Measurements from ENCODE around the gene FAF2. TPM values are rescaled to one million over a fixed set of nuclear protein-coding genes. Genes with fewer than 3 reads are reported as not detected.

FAF2 gene
- total and polyA plus RNA-seq, 12 donors, result 21.2 to 68.2 (median 40.6) TPM

- H3K4me1 ChIP-seq (replicated peaks in 1 of 2), result peaks cover 28 to 44% of the 10 kb centered on the region in 2 donors
- intact Hi-C loops (cut with DNase I), result loop anchor here in 1 of 2 donors (5.0 kb wide), 1 partner anchor 120 kb away; the partner anchor contains the start of gene RNF44
- H3K27me3 ChIP-seq, result no peaks in the 10 kb centered on the region
- DNase-seq, result no peak
- H3K27ac ChIP-seq, result peak overlapping the region in 3 of 5 donors; percentile 94 to 99 (median 94)
- no peaks in the 10 kb centered on the region for H3K9me3 ChIP-seq (replicated peaks in 1 of 3)
- 82 to 87% (median 85%) methylated on average over 11 of the region's 11 CpGs for WGBS, 4 donors
- H3K4me3 ChIP-seq, result peak overlapping the region in 1 of 4 donors; percentile 97
- no peak for TF ChIP-seq POLR2A (IDR thresholded peaks at IDR 0.05)
- no peak for TF ChIP-seq CTCF (IDR thresholded peaks at IDR 0.05)
- H3K36me3 ChIP-seq (replicated peaks in 1 of 2), result no peaks in the 10 kb centered on the region
These were observed 31.2 kb upstream of the FAF2 start for GRCh38 chr5:176416965-176417364.

GRCh38 chr5:176418251-176418650 is 29.9 kb upstream of the FAF2 start:
- H3K9me3 ChIP-seq (replicated peaks in 1 of 3), result no peaks in the 10 kb centered on the region
- TF ChIP-seq CTCF (IDR thresholded peaks at IDR 0.05) (no peak), POLR2A (IDR thresholded peaks at IDR 0.05) (peak in 1 of 2 donors; percentile 25)
- peak overlapping the region in 2 of 5 donors; percentile 13 to 54 for H3K27ac ChIP-seq
- no peaks in the 10 kb centered on the region for H3K36me3 ChIP-seq (replicated peaks in 1 of 2)
- H3K4me1 ChIP-seq (replicated peaks in 1 of 2), result peaks cover 17 to 32% of the 10 kb centered on the region in 2 donors
- intact Hi-C loops (cut with DNase I), result loop anchor here in 1 of 2 donors (5.0 kb wide), 1 partner anchor 119 kb away; the partner anchor contains the start of gene RNF44
- peak; percentile 58 to 85 (median 80) for DNase-seq
- H3K27me3 ChIP-seq, result no peaks in the 10 kb centered on the region
- no peak overlapping the region for H3K4me3 ChIP-seq
- 43 to 70% (median 48%) methylated on average over 8 to 9 of the region's 9 CpGs for WGBS, 4 donors

GRCh38 chr5:176420086-176420485 is 28.1 kb upstream of the FAF2 start:
- H3K9me3 ChIP-seq (replicated peaks in 1 of 3), result no peaks in the 10 kb centered on the region
- H3K4me3 ChIP-seq, result no peak overlapping the region
- H3K36me3 ChIP-seq (replicated peaks in 1 of 2), result no peaks in the 10 kb centered on the region
- no peak overlapping the region for H3K27ac ChIP-seq
- intact Hi-C loops (cut with DNase I), result no loop called here
- DNase-seq, result no peak
- H3K27me3 ChIP-seq, result no peaks in the 10 kb centered on the region
- H3K4me1 ChIP-seq (replicated peaks in 1 of 2), result peaks cover 3 to 13% of the 10 kb centered on the region in 2 donors
- no peak for TF ChIP-seq CTCF (IDR thresholded peaks at IDR 0.05)
- no peak for TF ChIP-seq POLR2A (IDR thresholded peaks at IDR 0.05)
- 81 to 90% (median 86%) methylated on average over 5 of the region's 5 CpGs for WGBS, 4 donors

- no peak overlapping the region for H3K27ac ChIP-seq
- TF ChIP-seq CTCF (IDR thresholded peaks at IDR 0.05), result no peak
- no peak for TF ChIP-seq POLR2A (IDR thresholded peaks at IDR 0.05)
- peaks cover 0 to 8% of the 10 kb centered on the region in 2 donors for H3K4me1 ChIP-seq (replicated peaks in 1 of 2)
- intact Hi-C loops (cut with DNase I), result no loop called here
- WGBS, 4 donors, result 59 to 76% (median 67%) methylated on average over 2 of the region's 2 CpGs
- no peaks in the 10 kb centered on the region for H3K36me3 ChIP-seq (replicated peaks in 1 of 2)
- no peaks in the 10 kb centered on the region for H3K9me3 ChIP-seq (replicated peaks in 1 of 3)
- H3K4me3 ChIP-seq, result no peak overlapping the region
- H3K27me3 ChIP-seq, result no peaks in the 10 kb centered on the region
- DNase-seq, result no peak
These were observed 27.1 kb upstream of the FAF2 start for GRCh38 chr5:176420972-176421544.

All from adrenal gland (tissue), 12 donors.